ENCODE results near the gene VPS52. TPM values are rescaled to one million over a fixed set of nuclear protein-coding genes. Genes with fewer than 3 reads are reported as not detected.

Gene VPS52
- total RNA-seq, 1 donor from 2014 or later: 97.2 TPM

Other genes with a start within 250 kb of the VPS52 start
- gene HLA-DPA1, start 198.2 kb downstream of the VPS52 start, total RNA-seq: 718 and 730 TPM in 2 replicates
- 853 and 854 TPM in 2 replicates for gene HLA-DPB1, start 195.9 kb downstream of the VPS52 start, total RNA-seq
- 0.32 and 0.47 TPM in 2 replicates for gene COL11A2, start 79.4 kb downstream of the VPS52 start, total RNA-seq
- 72.4 and 74.3 TPM in 2 replicates for gene RXRB, start 71.2 kb downstream of the VPS52 start, total RNA-seq
- gene SLC39A7, start 71.0 kb downstream of the VPS52 start, total RNA-seq: 31.7 and 35.2 TPM in 2 replicates
- gene HSD17B8, start 67.2 kb downstream of the VPS52 start, total RNA-seq: 12.3 TPM in 2 replicates
- gene RING1, start 63.4 kb downstream of the VPS52 start, total RNA-seq: 41.7 and 43.8 TPM in 2 replicates
- 4,710 and 5,877 TPM in 2 replicates for gene RPS18, start 199 bp upstream of the VPS52 start, total RNA-seq
- 19.1 and 19.4 TPM in 2 replicates for gene B3GALT4, start 5.2 kb upstream of the VPS52 start, total RNA-seq
- gene WDR46, start 17.4 kb upstream of the VPS52 start, total RNA-seq: 114 and 117 TPM in 2 replicates
- 82.8 and 95.1 TPM in 2 replicates for gene PFDN6, start 17.7 kb upstream of the VPS52 start, total RNA-seq
- 54.7 and 66.5 TPM in 2 replicates for gene RGL2, start 27.1 kb upstream of the VPS52 start, total RNA-seq
- gene TAPBP, start 42.2 kb upstream of the VPS52 start, total RNA-seq: 319 and 350 TPM in 2 replicates
- gene ZBTB22, start 45.9 kb upstream of the VPS52 start, total RNA-seq: 31.6 and 31.8 TPM in 2 replicates
- 82.5 and 85.4 TPM in 2 replicates for gene DAXX, start 51.1 kb upstream of the VPS52 start, total RNA-seq
- 1.9 and 2.2 TPM in 2 replicates for gene KIFC1, start 119.9 kb upstream of the VPS52 start, total RNA-seq
- 76.0 and 83.4 TPM in 2 replicates for gene PHF1, start 139.1 kb upstream of the VPS52 start, total RNA-seq
- gene CUTA, start 146.2 kb upstream of the VPS52 start, total RNA-seq: 111 and 120 TPM in 2 replicates
- 19.5 and 25.4 TPM in 2 replicates for gene SYNGAP1, start 148.2 kb upstream of the VPS52 start, total RNA-seq
- gene ZBTB9, start 182.7 kb upstream of the VPS52 start, total RNA-seq: 10.7 and 12.5 TPM in 2 replicates

Measured in activated B cell treated with CpG ODN at 0.5 μM for 24 hours (primary cell).